ENCODE results near the gene WDR33.

DNA sequence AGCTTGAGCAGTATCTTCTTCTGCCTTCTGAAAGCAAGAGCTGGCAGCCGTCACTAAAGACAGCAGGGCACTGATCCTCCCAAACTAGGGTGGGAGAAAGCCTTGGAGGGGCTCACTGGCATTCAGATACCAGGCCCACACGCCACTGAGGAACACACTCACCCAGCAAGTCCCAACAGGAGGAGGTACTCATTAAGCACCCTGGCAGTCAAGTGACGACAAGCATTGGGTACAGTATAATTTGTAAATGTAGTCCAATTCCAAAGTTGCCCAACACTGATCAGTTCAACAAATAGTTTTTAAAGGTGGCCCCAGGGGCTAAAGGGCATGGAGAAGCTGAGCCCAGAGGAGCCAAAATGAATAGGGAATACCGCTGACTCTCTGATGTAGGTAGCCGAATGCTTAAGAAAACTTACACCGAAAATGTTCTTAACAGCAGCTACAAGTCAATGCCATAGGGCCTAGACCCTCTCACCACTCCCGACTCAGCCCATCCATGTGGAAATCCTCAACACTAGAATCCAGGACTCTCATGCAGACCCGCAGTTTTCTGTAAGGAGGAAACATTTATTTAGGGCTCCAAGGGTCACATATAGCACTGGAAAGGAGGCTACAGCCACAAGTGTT, 145.6 kb downstream of the WDR33 start:
- TF ChIP-seq CTCF (conservative IDR thresholded peaks at IDR 0.05), result no peak
- TF ChIP-seq ZFX (IDR thresholded peaks at IDR 0.05), result no peak
